Renal cortical epithelial cell (primary cell): ENCODE results near the gene CITED4. TPM values are rescaled to one million over a fixed set of nuclear protein-coding genes. Genes with fewer than 3 reads are reported as not detected.

Source experiments
- DNase-seq: peaks from one replicate; pipeline ENCODE4 v3.0.0-alpha.2; 2011; ENCODE audit warnings: low read depth
- total RNA-seq: library from RNA; depleted of rRNA; stranded (reverse); fragments of >200 nt; gene quantifications from 2 replicates; pipeline ENCODE4 v1.2.3, GENCODE V29; 2014

Gene CITED4
- total RNA-seq, 1 donor from 2014 or later, result 33.5 TPM

- no peak for DNase-seq
Measured at GRCh38 chr1:40853113-40853884, 8.9 kb downstream of the CITED4 start.

- no peak for DNase-seq
Measured at GRCh38 chr1:40851643-40852042, 10.5 kb downstream of the CITED4 start.

- DNase-seq, result peak; percentile 45
Measured at GRCh38 chr1:40849801-40850592, 12.2 kb downstream of the CITED4 start.

GRCh38 chr1:40848530-40849189, 13.5 kb downstream of the CITED4 start:
- peak; percentile 64 for DNase-seq

DNA sequence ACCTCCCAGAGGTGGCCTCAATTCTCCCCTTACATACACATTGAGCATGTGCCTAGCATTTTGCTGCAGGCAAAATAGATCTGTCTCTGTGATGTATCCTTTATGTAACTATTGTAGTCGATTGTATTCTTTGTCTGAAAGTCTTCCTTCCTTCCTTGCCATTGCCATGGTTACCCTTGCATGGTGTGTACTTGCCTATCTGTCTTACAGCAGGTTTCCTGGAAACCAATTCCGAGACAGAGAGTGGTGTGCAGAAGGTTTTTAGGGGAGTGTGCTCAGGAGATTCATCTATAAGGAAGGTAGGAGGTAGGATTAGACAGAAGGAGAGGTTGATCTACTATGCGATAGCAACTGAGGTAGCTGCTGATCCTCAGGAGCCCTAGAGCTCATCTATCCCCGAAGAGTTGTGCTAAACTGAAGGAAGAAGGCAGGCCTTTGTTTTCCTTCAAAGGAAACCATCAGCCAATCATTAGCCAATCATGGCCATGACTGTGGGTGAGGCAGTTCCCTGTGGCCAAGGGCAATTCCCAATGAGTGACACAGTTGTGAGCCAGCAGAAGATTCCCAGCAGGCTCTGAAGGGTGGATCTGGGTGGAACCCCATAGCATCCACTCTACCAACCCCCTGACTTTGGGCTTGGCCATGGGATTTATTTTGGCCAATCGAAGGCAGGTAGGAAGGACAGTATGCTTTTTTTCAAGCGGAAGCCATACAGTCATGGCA, 15.0 kb downstream of the CITED4 start:
- peak; percentile 75 for DNase-seq

DNA sequence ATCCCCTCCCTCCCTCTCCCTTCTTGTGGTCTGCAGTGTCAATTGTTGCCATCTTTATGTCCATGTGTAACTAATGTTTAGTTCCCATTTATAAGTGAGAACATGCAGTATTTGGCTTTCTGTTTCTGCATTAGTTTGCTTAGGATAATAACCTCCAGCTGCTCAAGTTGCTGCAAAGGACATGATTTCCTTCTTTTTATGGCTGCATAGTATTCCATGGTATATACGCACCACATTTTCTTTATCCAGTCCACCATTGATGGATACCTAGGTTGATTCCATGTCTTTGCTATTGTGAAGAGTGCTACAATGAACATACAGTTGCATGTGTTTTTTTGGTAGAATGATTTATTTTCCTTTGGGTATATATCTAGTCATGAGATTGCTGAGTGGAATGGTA, 16.3 kb downstream of the CITED4 start:
- no peak for DNase-seq

DNA sequence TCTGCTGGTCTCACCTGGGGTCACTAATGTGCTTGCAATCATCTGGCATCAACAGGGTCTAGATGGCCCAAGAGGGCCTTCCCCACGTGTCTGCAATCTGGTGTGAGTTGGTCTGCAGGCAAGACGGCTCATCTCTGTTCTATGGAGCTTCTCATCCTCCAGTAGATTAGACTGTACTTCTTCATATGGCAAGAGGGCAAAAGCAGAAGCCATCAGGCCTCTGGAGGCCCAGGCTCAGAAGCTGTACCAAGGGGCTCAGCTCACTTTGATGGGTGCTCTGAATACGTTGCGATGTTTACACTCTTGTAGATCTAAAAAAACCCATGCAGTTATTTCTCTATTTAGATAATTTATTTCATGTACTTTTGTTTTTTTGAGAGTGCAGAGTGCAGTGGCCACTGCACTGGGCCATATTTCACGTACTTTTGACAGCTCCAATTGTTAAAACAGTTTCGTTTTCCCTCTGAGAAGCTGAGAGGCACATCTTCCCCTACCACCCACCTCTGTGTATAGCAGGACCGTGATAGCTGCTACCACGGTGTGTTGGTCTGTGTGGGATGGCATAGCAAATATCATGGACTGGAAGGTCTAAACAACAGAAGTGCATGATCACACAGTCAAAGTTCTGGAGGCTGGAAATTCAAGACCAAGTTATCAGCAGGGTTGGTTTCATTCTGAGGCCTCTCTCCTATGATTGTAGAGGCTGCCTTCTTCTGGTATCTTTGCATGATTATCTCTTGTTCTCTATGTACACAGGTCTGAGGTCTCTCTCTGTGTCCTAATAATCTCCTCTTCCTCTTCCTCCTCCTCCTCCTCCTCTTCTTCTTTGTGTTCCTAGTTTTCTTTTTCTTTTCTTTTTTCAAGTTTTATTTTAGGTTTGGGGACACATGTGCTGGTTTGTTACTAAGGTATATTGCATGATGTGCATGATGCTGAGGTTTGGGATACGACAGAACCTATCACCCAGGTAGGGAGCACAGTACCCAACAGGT, 17.0 kb downstream of the CITED4 start:
- DNase-seq, result no peak

DNA sequence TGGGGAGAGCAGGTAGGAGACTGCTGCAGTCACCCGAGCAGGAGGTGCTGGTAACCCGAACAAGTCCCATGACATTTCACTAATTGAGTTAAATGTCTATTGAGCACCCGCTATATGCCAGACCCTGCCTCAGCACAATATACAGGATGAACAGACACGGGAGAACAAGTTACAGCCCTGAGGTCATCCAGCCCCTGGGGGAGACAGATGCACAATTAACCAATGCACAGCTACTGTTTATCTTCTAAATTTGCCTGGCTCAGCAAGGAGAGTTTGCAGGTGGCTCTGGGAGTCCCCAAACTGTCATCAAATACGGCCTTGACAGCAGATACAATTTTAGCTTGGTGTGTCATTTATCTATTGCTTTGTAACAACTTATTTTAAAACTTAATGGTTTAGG, 18.1 kb downstream of the CITED4 start:
- DNase-seq, result no peak

GRCh38 chr1:40842691-40843090, 19.5 kb downstream of the CITED4 start:
- DNase-seq, result no peak

- peak; percentile 83 for DNase-seq
Measured at GRCh38 chr1:40842207-40842606, 20.0 kb downstream of the CITED4 start.

DNA sequence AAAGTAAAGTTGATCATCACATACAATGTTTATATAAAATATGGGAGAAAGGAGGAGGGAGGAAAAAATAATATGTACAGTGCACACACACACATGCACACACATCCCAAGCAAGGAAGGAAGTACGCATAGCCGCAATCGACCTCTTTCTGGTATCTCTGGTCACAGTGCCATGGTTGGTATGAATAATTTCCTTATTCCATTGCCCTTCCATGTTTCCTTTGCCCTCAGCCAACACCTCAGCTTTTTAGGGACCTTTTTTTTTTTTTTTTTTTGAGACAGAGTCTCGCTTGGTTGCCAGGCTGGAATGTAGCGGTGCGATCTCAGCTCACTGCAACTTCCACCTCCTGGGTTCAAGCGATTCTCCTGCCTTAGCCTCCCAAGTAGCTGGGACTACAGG, 20.6 kb downstream of the CITED4 start:
- DNase-seq, result no peak

DNA sequence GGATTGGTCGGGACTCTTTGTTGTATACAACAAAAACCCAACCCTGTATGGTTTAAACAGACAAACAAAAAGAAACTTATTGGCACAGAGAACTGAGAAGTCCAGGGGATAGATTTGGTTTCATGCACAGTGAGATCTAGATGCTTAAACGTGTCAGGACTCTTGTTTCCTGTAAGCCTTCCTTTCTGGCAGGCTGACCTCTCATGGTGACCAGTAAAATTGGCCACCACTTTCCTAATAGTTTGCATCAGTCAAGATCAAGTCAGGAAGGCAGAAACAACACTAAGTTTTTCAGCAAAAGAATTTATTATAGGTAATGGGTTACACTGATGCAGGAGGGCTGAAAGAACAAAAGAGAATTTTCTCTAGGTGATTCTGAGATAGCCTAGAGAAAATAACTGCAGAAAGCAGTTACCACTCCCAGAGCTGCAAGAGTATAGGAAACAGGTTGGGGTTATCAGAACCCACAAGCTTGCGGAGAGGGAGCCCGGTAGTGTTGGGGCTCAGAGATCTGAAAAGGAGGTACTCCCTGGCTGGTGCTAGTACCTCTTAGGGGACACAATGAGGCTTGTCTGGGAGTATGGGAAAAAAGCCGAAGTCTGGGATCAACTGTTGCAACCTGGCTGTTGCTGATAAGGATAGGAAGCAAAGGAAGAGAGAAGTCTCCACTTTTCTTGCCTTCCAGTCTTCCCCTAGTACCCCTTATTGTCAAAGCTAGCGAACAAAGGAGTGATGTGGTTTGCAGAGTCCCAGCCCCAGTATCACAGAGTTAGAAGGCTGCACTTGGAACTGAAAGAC, 21.4 kb downstream of the CITED4 start:
- peak; percentile 41 for DNase-seq

- DNase-seq, result no peak
Measured at GRCh38 chr1:40839943-40840335, 22.2 kb downstream of the CITED4 start.

- DNase-seq, result no peak
Measured at GRCh38 chr1:40838980-40839942, 22.9 kb downstream of the CITED4 start.

GRCh38 chr1:40838045-40838979, 23.9 kb downstream of the CITED4 start:
- DNase-seq, result no peak

DNA sequence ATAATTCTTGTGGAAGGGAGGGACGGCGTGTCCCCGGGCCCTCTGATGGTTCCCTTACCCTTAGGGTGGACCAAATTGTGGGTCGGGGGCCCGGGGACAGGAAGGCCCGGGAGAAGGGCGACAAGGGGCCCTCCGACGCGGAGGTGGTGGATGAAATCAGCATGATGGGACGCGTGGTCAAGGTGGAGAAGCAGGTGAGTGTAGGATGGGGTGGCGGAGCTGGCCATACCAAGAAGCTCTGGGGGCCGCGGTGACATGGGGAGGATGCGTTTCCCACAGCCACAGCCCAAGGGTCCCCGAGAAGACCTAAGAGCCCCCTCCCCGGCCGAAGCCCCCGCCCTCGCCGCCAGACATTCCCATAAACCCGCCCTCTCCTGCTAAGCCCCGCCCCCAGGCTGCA, 24.6 kb downstream of the CITED4 start:
- DNase-seq, result no peak

DNA sequence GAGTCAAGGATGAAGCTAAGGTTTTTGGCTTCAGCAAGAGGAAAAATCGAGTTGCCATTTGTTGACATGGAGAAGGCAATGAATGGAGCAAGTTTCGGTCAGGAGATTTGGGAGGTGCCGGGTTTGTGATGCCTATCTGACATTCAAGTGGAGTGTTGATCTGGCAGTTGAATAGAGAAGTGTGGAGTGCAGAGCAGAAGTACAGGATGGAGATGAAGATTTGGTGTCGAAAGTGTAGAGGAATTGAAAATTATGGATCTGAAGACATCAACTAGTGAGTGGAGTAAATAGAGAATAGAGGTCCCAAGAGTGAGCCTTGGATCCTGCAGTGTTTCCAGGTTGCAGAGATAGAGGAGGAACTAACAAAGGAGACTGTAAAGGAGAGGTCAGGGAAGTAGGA, 25.9 kb downstream of the CITED4 start:
- no peak for DNase-seq
